Calu3 (cell line): ENCODE measurements around the gene TOR1AIP1. TPM values are rescaled to one million over a fixed set of nuclear protein-coding genes. Genes with fewer than 3 reads are reported as not detected.
"Not testable (repeated sequence)": the region's sequence is repeated elsewhere in the genome, so short reads cannot be mapped to it uniquely, and the experiment has no call there.

Experiments used
- BruUV-seq: library from RNA; stranded (reverse); fragments of 400-500 nt; replicated peaks from 2 replicates; lab custom pipeline; 2021; lab: Mats Ljungman, UMichigan
- CTCF ChIA-PET: fragments of 300-600 bp; sonication (Branson Sonifier 250); formaldehyde crosslinking; loops from one replicate; lab custom pipeline; 2022; ENCODE audit warnings: antibody characterized with exemption; lab: Charles Lee
- DNase-seq: peaks from one replicate; pipeline ENCODE4 v3.0.0; 2022
- H3K27ac Mint-ChIP-seq: one replicate; pipeline ENCODE4 v1.8.0; 2022; ENCODE audit warnings: mixed read lengths; ENCODE audit not compliant: unreplicated experiment
- H3K27me3 Mint-ChIP-seq: one replicate; pipeline ENCODE4 v1.8.0; 2022; ENCODE audit warnings: mixed read lengths; ENCODE audit not compliant: unreplicated experiment
- H3K36me3 Mint-ChIP-seq: one replicate; pipeline ENCODE4 v1.8.0; 2022; ENCODE audit warnings: mild to moderate bottlenecking, moderate library complexity, mixed read lengths; ENCODE audit not compliant: insufficient read depth, unreplicated experiment
- H3K4me1 Mint-ChIP-seq: one replicate; pipeline ENCODE4 v1.8.0; 2022; ENCODE audit warnings: mild to moderate bottlenecking, low read depth, mixed read lengths; ENCODE audit not compliant: unreplicated experiment
- H3K4me3 Mint-ChIP-seq: one replicate; pipeline ENCODE4 v1.8.0; 2022; ENCODE audit warnings: mild to moderate bottlenecking, low read depth, moderate library complexity, mixed read lengths; ENCODE audit not compliant: unreplicated experiment
- H3K9me3 Mint-ChIP-seq: one replicate; pipeline ENCODE4 v1.8.0; 2022; ENCODE audit warnings: low read depth, mixed read lengths; ENCODE audit not compliant: unreplicated experiment
- intact Hi-C: fragments of 100-400 bp; cut with micrococcal nuclease; formaldehyde crosslinking; loops from one replicate; pipeline ENCODE4 v1.10.0; 2022; ENCODE audit not compliant: unreplicated experiment
- total RNA-seq: library from RNA; stranded (reverse); gene quantifications from 2 replicates; pipeline ENCODE4 v1.2.3, GENCODE V29; 2022
- TF ChIP-seq, protein P1 (sequence below): fragments of 200-600 bp; IDR thresholded peaks from one replicate; pipeline ENCODE4 v1.8.0; 2022; ENCODE audit warnings: antibody characterized with exemption; ENCODE audit not compliant: unreplicated experiment

The TOR1AIP1 gene
- total RNA-seq, 1 experiment from 2014 or later = 46.7 TPM

DNA sequence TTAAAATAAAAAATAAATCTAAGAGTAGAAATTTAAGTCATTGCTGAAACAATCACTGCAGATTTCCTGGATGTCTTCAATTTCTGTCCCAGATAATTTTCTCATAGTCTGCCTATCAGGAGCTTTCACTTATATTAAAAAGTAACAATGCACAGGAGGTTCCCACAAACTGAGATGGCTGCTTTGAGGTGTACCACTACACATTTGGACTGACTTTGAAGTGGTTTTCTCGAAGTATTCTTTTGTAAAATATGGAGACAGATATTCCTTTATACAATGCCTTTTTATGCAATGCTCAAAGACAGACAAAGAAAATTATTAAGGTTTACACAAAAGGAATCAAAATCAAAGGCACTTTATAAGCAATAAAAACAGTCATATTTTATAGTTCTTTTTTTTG is 29.0 kb upstream of the TOR1AIP1 start:
- H3K27ac Mint-ChIP-seq = no peak overlapping the region
- H3K4me3 Mint-ChIP-seq = no peak overlapping the region
- TF ChIP-seq, protein P1, sequence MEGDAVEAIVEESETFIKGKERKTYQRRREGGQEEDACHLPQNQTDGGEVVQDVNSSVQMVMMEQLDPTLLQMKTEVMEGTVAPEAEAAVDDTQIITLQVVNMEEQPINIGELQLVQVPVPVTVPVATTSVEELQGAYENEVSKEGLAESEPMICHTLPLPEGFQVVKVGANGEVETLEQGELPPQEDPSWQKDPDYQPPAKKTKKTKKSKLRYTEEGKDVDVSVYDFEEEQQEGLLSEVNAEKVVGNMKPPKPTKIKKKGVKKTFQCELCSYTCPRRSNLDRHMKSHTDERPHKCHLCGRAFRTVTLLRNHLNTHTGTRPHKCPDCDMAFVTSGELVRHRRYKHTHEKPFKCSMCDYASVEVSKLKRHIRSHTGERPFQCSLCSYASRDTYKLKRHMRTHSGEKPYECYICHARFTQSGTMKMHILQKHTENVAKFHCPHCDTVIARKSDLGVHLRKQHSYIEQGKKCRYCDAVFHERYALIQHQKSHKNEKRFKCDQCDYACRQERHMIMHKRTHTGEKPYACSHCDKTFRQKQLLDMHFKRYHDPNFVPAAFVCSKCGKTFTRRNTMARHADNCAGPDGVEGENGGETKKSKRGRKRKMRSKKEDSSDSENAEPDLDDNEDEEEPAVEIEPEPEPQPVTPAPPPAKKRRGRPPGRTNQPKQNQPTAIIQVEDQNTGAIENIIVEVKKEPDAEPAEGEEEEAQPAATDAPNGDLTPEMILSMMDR = no peak
- no peaks in the 10 kb centered on the region for H3K27me3 Mint-ChIP-seq
- intact Hi-C loops = no loop called here
- no peaks in the 10 kb centered on the region for H3K9me3 Mint-ChIP-seq
- H3K4me1 Mint-ChIP-seq = peaks cover 6% of the 10 kb centered on the region
- no peak for DNase-seq
- no TSS peak for BruUV-seq
- CTCF ChIA-PET = no interaction called here
- H3K36me3 Mint-ChIP-seq = peaks cover 28% of the 10 kb centered on the region

DNA sequence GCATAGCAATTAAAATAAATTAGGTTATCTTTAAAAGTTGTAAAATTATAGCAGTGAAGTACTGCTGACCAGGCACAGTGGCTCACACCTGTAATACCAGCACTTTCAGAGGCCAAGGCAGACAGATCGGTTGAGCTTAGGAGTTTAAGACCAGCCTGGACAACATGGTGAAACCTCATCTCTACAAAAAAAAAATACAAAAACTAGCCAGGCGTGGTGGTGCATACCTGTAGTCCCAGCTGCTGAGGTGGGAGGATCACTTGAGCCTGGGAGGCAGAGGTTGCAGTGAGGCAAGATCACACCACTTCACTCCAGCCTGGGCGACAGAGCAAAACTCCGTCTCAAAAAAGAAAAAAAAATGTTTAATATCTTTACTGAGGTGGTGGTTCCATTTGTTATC is 26.3 kb upstream of the TOR1AIP1 start:
- H3K4me3 Mint-ChIP-seq = not testable (repeated sequence)

DNA sequence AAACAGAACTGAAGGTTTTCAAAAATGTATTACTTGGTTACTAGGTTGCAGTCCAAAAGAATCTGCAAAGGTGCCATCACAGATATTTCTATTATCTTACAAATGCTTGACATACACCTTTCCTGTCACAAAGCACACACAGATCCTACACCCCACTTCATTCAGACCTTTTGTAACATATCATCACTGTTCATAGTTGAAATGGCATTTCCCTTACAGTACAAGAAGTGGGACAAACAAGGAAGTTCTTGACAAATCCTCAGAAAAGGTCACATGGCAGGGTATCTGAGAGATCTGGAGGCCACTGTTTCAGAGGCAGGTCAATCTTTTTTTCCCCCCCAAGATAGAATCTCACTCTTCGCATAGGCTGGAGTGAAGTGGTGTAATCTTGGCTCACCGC is 25.8 kb upstream of the TOR1AIP1 start:
- no peaks in the 10 kb centered on the region for H3K9me3 Mint-ChIP-seq
- TF ChIP-seq, protein P1 = no peak
- H3K36me3 Mint-ChIP-seq = peaks cover 12% of the 10 kb centered on the region
- no peak overlapping the region for H3K4me3 Mint-ChIP-seq
- H3K27me3 Mint-ChIP-seq = no peaks in the 10 kb centered on the region
- peaks cover 6% of the 10 kb centered on the region for H3K4me1 Mint-ChIP-seq
- H3K27ac Mint-ChIP-seq = no peak overlapping the region
- CTCF ChIA-PET = no interaction called here
- BruUV-seq = no TSS peak
- no peak for DNase-seq
- intact Hi-C loops = no loop called here

More for the DNA sequence above, 26.3 kb upstream of the TOR1AIP1 start:
- peaks cover 16% of the 10 kb centered on the region for H3K36me3 Mint-ChIP-seq
- H3K27ac Mint-ChIP-seq, DNase-seq, H3K27me3 Mint-ChIP-seq, BruUV-seq, H3K9me3 Mint-ChIP-seq, H3K4me1 Mint-ChIP-seq, intact Hi-C loops: not testable (repeated sequence)
- CTCF ChIA-PET = interaction anchor here (0.6 kb wide), 1 partner anchor 48 kb away, joined by 4 read pairs; no protein-coding TSS in a partner anchor

- intact Hi-C loops = no loop called here
- peaks cover 6% of the 10 kb centered on the region for H3K4me1 Mint-ChIP-seq
- DNase-seq = no peak
- BruUV-seq = no TSS peak
- no peak overlapping the region for H3K4me3 Mint-ChIP-seq
- H3K36me3 Mint-ChIP-seq = peaks cover 12% of the 10 kb centered on the region
- H3K27ac Mint-ChIP-seq = no peak overlapping the region
- CTCF ChIA-PET = no interaction called here
- TF ChIP-seq, protein P1 = no peak
- no peaks in the 10 kb centered on the region for H3K9me3 Mint-ChIP-seq
- no peaks in the 10 kb centered on the region for H3K27me3 Mint-ChIP-seq
These were observed 25.1 kb upstream of the TOR1AIP1 start for GRCh38 chr1:179857009-179857408.

DNA sequence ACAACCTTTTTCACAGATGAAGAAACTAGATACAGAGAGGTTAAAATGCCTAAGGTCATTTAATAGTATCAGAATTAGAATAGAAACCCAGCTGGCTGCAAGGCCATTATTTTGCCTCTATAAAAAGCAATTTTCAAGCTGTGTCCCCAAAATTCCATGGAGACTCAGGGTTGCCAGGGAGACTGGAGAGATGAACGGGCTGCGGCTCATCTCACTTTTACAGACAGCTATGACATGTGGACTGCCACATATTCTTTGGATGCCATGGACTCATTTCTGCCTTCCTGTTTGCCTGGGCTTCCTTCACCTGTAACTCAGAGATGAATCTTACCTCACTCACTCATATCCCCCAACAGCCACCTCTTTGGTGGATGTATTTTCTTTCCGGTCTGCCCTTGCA is 21.4 kb upstream of the TOR1AIP1 start:
- Mint-ChIP-seq H3K27ac (no peak overlapping the region), H3K36me3 (peaks cover 30% of the 10 kb centered on the region), H3K27me3 (no peaks in the 10 kb centered on the region), H3K4me1 (peaks cover 6% of the 10 kb centered on the region), H3K4me3 (no peak overlapping the region), H3K9me3 (no peaks in the 10 kb centered on the region)
- DNase-seq = no peak
- CTCF ChIA-PET = no interaction called here
- intact Hi-C loops = no loop called here
- BruUV-seq = no TSS peak
- TF ChIP-seq, protein P1 = no peak
